Astrocyte (in vitro differentiated cells and primary cell): ENCODE results near the gene FGF2. TPM values are rescaled to one million over a fixed set of nuclear protein-coding genes. Genes with fewer than 3 reads are reported as not detected.
A peak's percentile ranks its signal among the peaks of the same experiment; 100 is the strongest.

Source experiments
- DNase-seq: peaks from one replicate; pipeline ENCODE4 v3.0.0-alpha.2; 2010; ENCODE audit warnings: low read depth
- FAIRE-seq: peaks from 2 replicates; lab custom pipeline; 2011; peaks lifted over from hg19 to GRCh38; lab: Jason Lieb, UNC
- H2AFZ ChIP-seq: 2 replicates; pipeline ENCODE4 v1.6.0; 2012; ENCODE audit warnings: low read depth, low read length, inconsistent platforms
- H3K27ac ChIP-seq: 2 replicates; pipeline ENCODE4 v1.5.1; 2011; ENCODE audit warnings: low read depth, low read length, inconsistent platforms
- H3K27me3 ChIP-seq: 2 replicates; pipeline ENCODE4 v1.6.0; 2011; ENCODE audit warnings: low read length, inconsistent platforms; ENCODE audit not compliant: insufficient read depth
- H3K36me3 ChIP-seq: 2 replicates; pipeline ENCODE4 v1.5.1; 2011; ENCODE audit warnings: low read length, inconsistent platforms; ENCODE audit not compliant: insufficient read depth
- H3K4me1 ChIP-seq: 2 replicates; pipeline ENCODE4 v1.5.1; 2011; ENCODE audit warnings: low read length, inconsistent platforms; ENCODE audit not compliant: insufficient read depth
- H3K4me2 ChIP-seq: 2 replicates; pipeline ENCODE4 v1.6.0; 2012; ENCODE audit warnings: low read length, inconsistent platforms
- H3K4me3 ChIP-seq: 2 replicates; pipeline ENCODE4 v1.5.1; 2011; ENCODE audit warnings: low read depth, mild to moderate bottlenecking, low read length, inconsistent platforms; ENCODE audit not compliant: insufficient read depth
- H3K79me2 ChIP-seq: 2 replicates; pipeline ENCODE4 v1.6.0; 2012; ENCODE audit warnings: mild to moderate bottlenecking, low read length, inconsistent platforms; ENCODE audit not compliant: insufficient read depth
- H3K9ac ChIP-seq: 2 replicates; pipeline ENCODE4 v1.6.0; 2012; ENCODE audit warnings: mild to moderate bottlenecking, low read length, inconsistent platforms
- H3K9me3 ChIP-seq: 2 replicates; pipeline ENCODE4 v1.5.1; 2012; ENCODE audit warnings: low read depth, mild to moderate bottlenecking, low read length, inconsistent platforms; ENCODE audit not compliant: insufficient read depth
- H4K20me1 ChIP-seq: 2 replicates; pipeline ENCODE4 v1.6.0; 2012; ENCODE audit warnings: low read length, inconsistent platforms; ENCODE audit not compliant: insufficient read depth
- H3K27ac Mint-ChIP-seq: one replicate; pipeline ENCODE4 v1.8.0; 2021; ENCODE audit warnings: mild to moderate bottlenecking, mixed read lengths; ENCODE audit not compliant: unreplicated experiment
- H3K27me3 Mint-ChIP-seq: one replicate; pipeline ENCODE4 v1.8.0; 2021; ENCODE audit warnings: low read depth, mixed read lengths; ENCODE audit not compliant: unreplicated experiment
- H3K36me3 Mint-ChIP-seq: one replicate; pipeline ENCODE4 v1.8.0; 2021; ENCODE audit warnings: low read depth, mixed read lengths; ENCODE audit not compliant: unreplicated experiment
- H3K4me1 Mint-ChIP-seq: one replicate; pipeline ENCODE4 v1.8.0; 2021; ENCODE audit warnings: low read depth, mixed read lengths; ENCODE audit not compliant: unreplicated experiment
- H3K4me3 Mint-ChIP-seq: one replicate; pipeline ENCODE4 v1.8.0; 2021; ENCODE audit warnings: mild to moderate bottlenecking, moderate library complexity, mixed read lengths; ENCODE audit not compliant: unreplicated experiment
- H3K9me3 Mint-ChIP-seq: one replicate; pipeline ENCODE4 v1.8.0; 2021; ENCODE audit warnings: mild to moderate bottlenecking, mixed read lengths; ENCODE audit not compliant: unreplicated experiment
- CTCF ChIP-seq: IDR thresholded peaks from 2 replicates; pipeline ENCODE4 v1.5.1; 2011; ENCODE audit warnings: low read depth, mild to moderate bottlenecking, inconsistent platforms, low read length, moderate library complexity; ENCODE audit not compliant: insufficient read depth
- EZH2 ChIP-seq: IDR thresholded peaks from 2 replicates; pipeline ENCODE4 v1.6.1; 2012; ENCODE audit warnings: mild to moderate bottlenecking, low read length, inconsistent platforms; ENCODE audit not compliant: insufficient read depth
- total RNA-seq: library from RNA; stranded (reverse); gene quantifications from 2 replicates; pipeline ENCODE4 v1.2.1, GENCODE V29; 2021

FGF2 gene
- total RNA-seq, 1 donor from 2014 or later: 38.4 TPM

- no peaks in the 10 kb centered on the region for H3K9me3 ChIP-seq
- no peak overlapping the region for H2AFZ ChIP-seq
- H3K9ac ChIP-seq: no peak overlapping the region
- H3K4me1 ChIP-seq: peaks cover 14% of the 10 kb centered on the region
- peak; percentile 63 for DNase-seq
- H4K20me1 ChIP-seq: no peaks in the 10 kb centered on the region
- H3K27me3 Mint-ChIP-seq: no peaks in the 10 kb centered on the region
- no peak overlapping the region for H3K4me2 ChIP-seq
- no peaks in the 10 kb centered on the region for H3K36me3 ChIP-seq
- H3K36me3 Mint-ChIP-seq: no peaks in the 10 kb centered on the region
- H3K4me3 ChIP-seq: no peak overlapping the region
- no peaks in the 10 kb centered on the region for H3K27me3 ChIP-seq
- no peak overlapping the region for H3K27ac Mint-ChIP-seq
- no peak for TF ChIP-seq EZH2
- no peak for TF ChIP-seq CTCF
- peaks cover 9% of the 10 kb centered on the region for H3K4me1 Mint-ChIP-seq
- H3K4me3 Mint-ChIP-seq: no peak overlapping the region
- H3K27ac ChIP-seq: no peak overlapping the region
- FAIRE-seq: no peak
- no peaks in the 10 kb centered on the region for H3K9me3 Mint-ChIP-seq
- H3K79me2 ChIP-seq: peaks cover 13% of the 10 kb centered on the region
Measured at GRCh38 chr4:122917731-122918130, 91.1 kb downstream of the FGF2 start.

GRCh38 chr4:122920473-122920872, 93.8 kb downstream of the FGF2 start:
- no peaks in the 10 kb centered on the region for H3K9me3 Mint-ChIP-seq
- peak overlapping the region; percentile 12 for H3K4me3 Mint-ChIP-seq

More at GRCh38 chr4:122920473-122920872, 93.8 kb downstream of the FGF2 start:
- no peaks in the 10 kb centered on the region for H3K27me3 ChIP-seq
- H3K9ac ChIP-seq: no peak overlapping the region
- DNase-seq: no peak
- no peaks in the 10 kb centered on the region for H3K4me1 ChIP-seq
- no peak for FAIRE-seq
- H3K9me3 ChIP-seq: no peaks in the 10 kb centered on the region
- no peaks in the 10 kb centered on the region for H4K20me1 ChIP-seq
- no peak overlapping the region for H3K27ac ChIP-seq
- no peak for TF ChIP-seq CTCF
- no peak for TF ChIP-seq EZH2
- no peak overlapping the region for H2AFZ ChIP-seq
- no peaks in the 10 kb centered on the region for H3K36me3 ChIP-seq
- H3K36me3 Mint-ChIP-seq: no peaks in the 10 kb centered on the region
- peaks cover 37% of the 10 kb centered on the region for H3K79me2 ChIP-seq
- H3K4me1 Mint-ChIP-seq: no peaks in the 10 kb centered on the region
- no peak overlapping the region for H3K27ac Mint-ChIP-seq
- H3K27me3 Mint-ChIP-seq: no peaks in the 10 kb centered on the region
- H3K4me2 ChIP-seq: no peak overlapping the region
- no peak overlapping the region for H3K4me3 ChIP-seq
